ENCODE data around the gene PARVB. TPM values are rescaled to one million over a fixed set of nuclear protein-coding genes. Genes with fewer than 3 reads are reported as not detected.

The PARVB gene
- total RNA-seq, 4 donors from 2014 or later, result 6.6 to 144 (median 30.1) TPM

GRCh38 chr22:44203203-44203602 is 179.1 kb downstream of the PARVB start:
- Histone ChIP-seq H3K27me3 (no peaks in the 10 kb centered on the region), H3K9me3 (no peaks in the 10 kb centered on the region), H3K4me1 (no peaks in the 10 kb centered on the region), H3K36me3 (no peaks in the 10 kb centered on the region), H3K27ac (no peak overlapping the region), H3K4me3 (no peak overlapping the region)
- DNase-seq, result no peak
- intact Hi-C loops (cut with DNase I; ENCODE audit: low total_unique reads) (no loop called here), in situ Hi-C loops (cut with MboI; ENCODE audit: low pct_ligation_motif_present in 1 of 4, low pct_unique_long_range_greater_than_20kb in 1 of 4, low sequenced_read_pairs in 3 of 4) (no loop called here)
- no peak for TF ChIP-seq EP300 (IDR thresholded peaks at IDR 0.05; ENCODE audit: low read depth)
- TF ChIP-seq POLR2AphosphoS5 (IDR thresholded peaks at IDR 0.05), result no peak
- TF ChIP-seq POLR2A (IDR thresholded peaks at IDR 0.05), result no peak
- TF ChIP-seq CTCF (IDR thresholded peaks at IDR 0.05), result no peak
- WGBS, 2 donors (ENCODE audit: low coverage in 1 of 2), result 63 to 81% methylated on average over 3 to 6 of the region's 6 CpGs

- Histone ChIP-seq H3K27ac (no peak overlapping the region), H3K36me3 (no peaks in the 10 kb centered on the region), H3K4me1 (no peaks in the 10 kb centered on the region), H3K4me3 (no peak overlapping the region), H3K27me3 (no peaks in the 10 kb centered on the region), H3K9me3 (no peaks in the 10 kb centered on the region)
- no peak for DNase-seq
- intact Hi-C loops (cut with DNase I; ENCODE audit: low total_unique reads) (no loop called here), in situ Hi-C loops (cut with MboI; ENCODE audit: low pct_ligation_motif_present in 1 of 4, low pct_unique_long_range_greater_than_20kb in 1 of 4, low sequenced_read_pairs in 3 of 4) (no loop called here)
- 83% methylated on average over 16 of the region's 16 CpGs; no CpG with 5 or more reads in 1 of the 2 donors for WGBS, 2 donors (ENCODE audit: low coverage in 1 of 2)
- TF ChIP-seq CTCF (IDR thresholded peaks at IDR 0.05) (no peak), EP300 (IDR thresholded peaks at IDR 0.05; ENCODE audit: low read depth) (no peak), POLR2AphosphoS5 (IDR thresholded peaks at IDR 0.05) (no peak), POLR2A (IDR thresholded peaks at IDR 0.05) (no peak)
Observed at GRCh38 chr22:44204739-44205515, 180.8 kb downstream of the PARVB start.

GRCh38 chr22:44205516-44206329 is 181.6 kb downstream of the PARVB start:
- no peak for TF ChIP-seq CTCF (IDR thresholded peaks at IDR 0.05)
- no peak for TF ChIP-seq POLR2A (IDR thresholded peaks at IDR 0.05)
- no peak for TF ChIP-seq EP300 (IDR thresholded peaks at IDR 0.05; ENCODE audit: low read depth)
- TF ChIP-seq POLR2AphosphoS5 (IDR thresholded peaks at IDR 0.05), result no peak
- H3K4me1 ChIP-seq, result no peaks in the 10 kb centered on the region
- no peaks in the 10 kb centered on the region for H3K36me3 ChIP-seq
- no peak overlapping the region for H3K4me3 ChIP-seq
- intact Hi-C loops (cut with DNase I; ENCODE audit: low total_unique reads) (no loop called here), in situ Hi-C loops (cut with MboI; ENCODE audit: low pct_ligation_motif_present in 1 of 4, low pct_unique_long_range_greater_than_20kb in 1 of 4, low sequenced_read_pairs in 3 of 4) (no loop called here)
- no peaks in the 10 kb centered on the region for H3K27me3 ChIP-seq
- H3K27ac ChIP-seq, result no peak overlapping the region
- DNase-seq, result no peak
- WGBS, 2 donors (ENCODE audit: low coverage in 1 of 2), result 95% methylated on average over 16 of the region's 16 CpGs; no CpG with 5 or more reads in 1 of the 2 donors
- no peaks in the 10 kb centered on the region for H3K9me3 ChIP-seq

GRCh38 chr22:44206330-44206645 is 182.2 kb downstream of the PARVB start:
- TF ChIP-seq EP300 (IDR thresholded peaks at IDR 0.05; ENCODE audit: low read depth), result no peak
- no peak for TF ChIP-seq CTCF (IDR thresholded peaks at IDR 0.05)
- no peak for TF ChIP-seq POLR2AphosphoS5 (IDR thresholded peaks at IDR 0.05)
- no peak for TF ChIP-seq POLR2A (IDR thresholded peaks at IDR 0.05)
- no peak for DNase-seq
- in situ Hi-C loops (cut with MboI; ENCODE audit: low pct_ligation_motif_present in 1 of 4, low pct_unique_long_range_greater_than_20kb in 1 of 4, low sequenced_read_pairs in 3 of 4) (no loop called here), intact Hi-C loops (cut with DNase I; ENCODE audit: low total_unique reads) (no loop called here)
- H3K27me3 ChIP-seq, result no peaks in the 10 kb centered on the region
- no peaks in the 10 kb centered on the region for H3K9me3 ChIP-seq
- H3K36me3 ChIP-seq, result no peaks in the 10 kb centered on the region
- H3K4me3 ChIP-seq, result no peak overlapping the region
- no peak overlapping the region for H3K27ac ChIP-seq
- H3K4me1 ChIP-seq, result peaks cover 0 to 4% (median 0%) of the 10 kb centered on the region in 4 donors
- 60 to 86% methylated on average over 1 to 9 of the region's 9 CpGs for WGBS, 2 donors (ENCODE audit: low coverage in 1 of 2)
